Skeletal muscle satellite cell (primary cell): Measurements from ENCODE around the gene LILRB4.

Experiments used
- H3K27me3 ChIP-seq: 2 replicates; pipeline ENCODE4 v1.7.0; 2013; ENCODE audit warnings: low read length; ENCODE audit not compliant: control insufficient read depth, insufficient read depth
- H3K36me3 ChIP-seq: 2 replicates; pipeline ENCODE4 v1.7.0; 2013; ENCODE audit warnings: mild to moderate bottlenecking, control low read depth, low read length; ENCODE audit not compliant: insufficient read depth
- H3K4me1 ChIP-seq: 2 replicates; pipeline ENCODE4 v1.7.0; 2013; ENCODE audit warnings: low read length; ENCODE audit not compliant: control insufficient read depth, insufficient read depth
- H3K4me2 ChIP-seq: 2 replicates; pipeline ENCODE4 v1.7.0; 2013; ENCODE audit warnings: mild to moderate bottlenecking, low read length
- H3K4me3 ChIP-seq: 2 replicates; pipeline ENCODE4 v1.7.0; 2013; ENCODE audit warnings: low read length
- H3K9ac ChIP-seq: 2 replicates; pipeline ENCODE4 v1.7.0; 2013; ENCODE audit warnings: mild to moderate bottlenecking, low read depth, low read length, moderate library complexity
- H3K9me3 ChIP-seq: replicated peaks from 2 replicates; pipeline ENCODE4 v1.7.0; 2013; ENCODE audit warnings: mild to moderate bottlenecking, control low read depth, low read length

Gene LILRB4

GRCh38 chr19:54653181-54653809 is 9.5 kb upstream of the LILRB4 start:
- no peaks in the 10 kb centered on the region for H3K36me3 ChIP-seq
- no peak overlapping the region for H3K4me2 ChIP-seq
- no peaks in the 10 kb centered on the region for H3K4me1 ChIP-seq
- no peak overlapping the region for H3K9ac ChIP-seq
- peaks cover 7% of the 10 kb centered on the region for H3K9me3 ChIP-seq
- no peaks in the 10 kb centered on the region for H3K27me3 ChIP-seq
- H3K4me3 ChIP-seq, result no peak overlapping the region

GRCh38 chr19:54654447-54655321 is 8.1 kb upstream of the LILRB4 start:
- Histone ChIP-seq H3K4me1 (no peaks in the 10 kb centered on the region), H3K4me3 (no peak overlapping the region), H3K36me3 (no peaks in the 10 kb centered on the region), H3K4me2 (no peak overlapping the region), H3K27me3 (no peaks in the 10 kb centered on the region), H3K9ac (no peak overlapping the region), H3K9me3 (peaks cover 7% of the 10 kb centered on the region)

- H3K4me1 ChIP-seq, result no peaks in the 10 kb centered on the region
- no peak overlapping the region for H3K4me2 ChIP-seq
- H3K27me3 ChIP-seq, result no peaks in the 10 kb centered on the region
- peaks cover 5% of the 10 kb centered on the region for H3K9me3 ChIP-seq
- H3K9ac ChIP-seq, result no peak overlapping the region
- no peaks in the 10 kb centered on the region for H3K36me3 ChIP-seq
- H3K4me3 ChIP-seq, result no peak overlapping the region
Measured at GRCh38 chr19:54659300-54659699, 3.5 kb upstream of the LILRB4 start.

GRCh38 chr19:54660306-54660705 is 2.5 kb upstream of the LILRB4 start:
- Histone ChIP-seq H3K9ac (no peak overlapping the region), H3K27me3 (no peaks in the 10 kb centered on the region), H3K4me1 (no peaks in the 10 kb centered on the region), H3K9me3 (peaks cover 15% of the 10 kb centered on the region), H3K4me3 (no peak overlapping the region), H3K36me3 (no peaks in the 10 kb centered on the region), H3K4me2 (no peak overlapping the region)

- no peaks in the 10 kb centered on the region for H3K36me3 ChIP-seq
- H3K4me3 ChIP-seq, result no peak overlapping the region
- no peak overlapping the region for H3K4me2 ChIP-seq
- H3K27me3 ChIP-seq, result no peaks in the 10 kb centered on the region
- no peak overlapping the region for H3K9ac ChIP-seq
- H3K9me3 ChIP-seq, result peaks cover 15% of the 10 kb centered on the region
- H3K4me1 ChIP-seq, result no peaks in the 10 kb centered on the region
Measured at GRCh38 chr19:54660964-54661363, 1.8 kb upstream of the LILRB4 start.

GRCh38 chr19:54661846-54662481 is 821 bp upstream of the LILRB4 start:
- Histone ChIP-seq H3K9me3 (peaks cover 15% of the 10 kb centered on the region), H3K4me2 (no peak overlapping the region), H3K9ac (no peak overlapping the region), H3K4me1 (no peaks in the 10 kb centered on the region), H3K36me3 (no peaks in the 10 kb centered on the region), H3K4me3 (no peak overlapping the region), H3K27me3 (no peaks in the 10 kb centered on the region)

- no peaks in the 10 kb centered on the region for H3K4me1 ChIP-seq
- H3K9me3 ChIP-seq, result peaks cover 11% of the 10 kb centered on the region
- no peaks in the 10 kb centered on the region for H3K27me3 ChIP-seq
- no peak overlapping the region for H3K4me3 ChIP-seq
- no peak overlapping the region for H3K4me2 ChIP-seq
- H3K36me3 ChIP-seq, result no peaks in the 10 kb centered on the region
- H3K9ac ChIP-seq, result no peak overlapping the region
Measured at GRCh38 chr19:54665530-54665929, 2.7 kb downstream of the LILRB4 start.

GRCh38 chr19:54667217-54667616 is 4.4 kb downstream of the LILRB4 start:
- no peaks in the 10 kb centered on the region for H3K27me3 ChIP-seq
- H3K9me3 ChIP-seq, result peaks cover 15% of the 10 kb centered on the region
- H3K36me3 ChIP-seq, result no peaks in the 10 kb centered on the region
- no peak overlapping the region for H3K9ac ChIP-seq
- H3K4me3 ChIP-seq, result no peak overlapping the region
- no peaks in the 10 kb centered on the region for H3K4me1 ChIP-seq
- no peak overlapping the region for H3K4me2 ChIP-seq

- H3K4me3 ChIP-seq, result no peak overlapping the region
- H3K9ac ChIP-seq, result no peak overlapping the region
- peaks cover 15% of the 10 kb centered on the region for H3K9me3 ChIP-seq
- no peaks in the 10 kb centered on the region for H3K27me3 ChIP-seq
- no peak overlapping the region for H3K4me2 ChIP-seq
- H3K36me3 ChIP-seq, result no peaks in the 10 kb centered on the region
- H3K4me1 ChIP-seq, result no peaks in the 10 kb centered on the region
Measured at GRCh38 chr19:54668353-54668752, 5.6 kb downstream of the LILRB4 start.

- Histone ChIP-seq H3K9ac (no peak overlapping the region), H3K27me3 (no peaks in the 10 kb centered on the region), H3K4me3 (no peak overlapping the region), H3K4me1 (no peaks in the 10 kb centered on the region), H3K9me3 (peaks cover 4% of the 10 kb centered on the region), H3K4me2 (no peak overlapping the region), H3K36me3 (no peaks in the 10 kb centered on the region)
Measured at GRCh38 chr19:54670576-54671357, 8.0 kb downstream of the LILRB4 start.

- H3K4me2 ChIP-seq, result no peak overlapping the region
- H3K9ac ChIP-seq, result no peak overlapping the region
- no peaks in the 10 kb centered on the region for H3K4me1 ChIP-seq
- no peaks in the 10 kb centered on the region for H3K36me3 ChIP-seq
- H3K9me3 ChIP-seq, result peaks cover 4% of the 10 kb centered on the region
- H3K27me3 ChIP-seq, result no peaks in the 10 kb centered on the region
- H3K4me3 ChIP-seq, result no peak overlapping the region
Measured at GRCh38 chr19:54673222-54673621, 10.4 kb downstream of the LILRB4 start.
